Endothelial cell of hepatic sinusoid (primary cell): Measurements from ENCODE around the gene COMTD1.

Experiments
- in situ Hi-C: cut with HindIII; loops from 2 replicates; pipeline ENCODE4 v1.10.0; 2017; ENCODE audit warnings: low sequenced_read_pairs

The COMTD1 gene

DNA sequence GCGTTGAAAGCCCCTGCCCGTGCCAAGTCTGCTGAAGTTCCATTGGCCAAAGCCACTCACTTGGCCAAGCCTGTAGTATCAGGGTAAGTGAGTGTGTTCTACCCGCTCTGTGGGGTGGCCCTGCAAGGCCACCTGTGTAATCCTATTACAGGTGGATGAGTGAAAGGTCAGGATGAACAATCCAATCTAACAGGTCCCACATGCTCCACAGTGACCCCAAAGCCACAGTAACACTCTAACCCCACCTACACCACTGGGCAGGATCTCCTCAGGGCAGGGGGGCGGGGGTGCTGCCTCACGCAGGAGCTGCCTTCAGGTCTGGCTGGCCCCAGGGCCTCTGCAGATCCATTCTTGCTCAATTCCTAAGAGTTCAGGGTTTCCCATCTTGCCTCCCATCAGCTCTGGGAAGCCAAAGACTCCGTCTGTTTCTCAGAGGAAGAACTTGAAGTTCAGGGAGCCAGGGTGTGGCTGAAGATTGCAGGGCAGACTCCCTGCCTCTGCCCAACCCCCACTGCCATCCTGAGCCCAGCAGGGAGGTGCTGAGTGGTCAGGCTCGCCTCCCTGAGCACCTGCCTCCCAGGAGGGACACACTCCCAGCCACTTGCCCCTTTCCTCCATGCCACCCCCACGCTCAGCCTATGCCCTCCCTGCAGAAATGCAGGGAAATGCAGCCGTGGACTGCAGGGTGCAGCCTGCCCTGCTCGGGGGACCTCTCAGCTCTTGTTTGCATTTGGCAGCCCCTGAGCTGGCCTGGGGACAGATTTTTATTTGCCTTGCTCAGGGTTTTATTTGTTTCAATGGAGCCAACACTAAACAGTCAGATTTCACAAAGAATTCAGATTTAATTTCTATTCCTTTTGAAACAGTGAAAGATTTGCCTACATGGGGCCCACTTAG is 9.8 kb upstream of the COMTD1 start:
- in situ Hi-C loops = no loop called here

DNA sequence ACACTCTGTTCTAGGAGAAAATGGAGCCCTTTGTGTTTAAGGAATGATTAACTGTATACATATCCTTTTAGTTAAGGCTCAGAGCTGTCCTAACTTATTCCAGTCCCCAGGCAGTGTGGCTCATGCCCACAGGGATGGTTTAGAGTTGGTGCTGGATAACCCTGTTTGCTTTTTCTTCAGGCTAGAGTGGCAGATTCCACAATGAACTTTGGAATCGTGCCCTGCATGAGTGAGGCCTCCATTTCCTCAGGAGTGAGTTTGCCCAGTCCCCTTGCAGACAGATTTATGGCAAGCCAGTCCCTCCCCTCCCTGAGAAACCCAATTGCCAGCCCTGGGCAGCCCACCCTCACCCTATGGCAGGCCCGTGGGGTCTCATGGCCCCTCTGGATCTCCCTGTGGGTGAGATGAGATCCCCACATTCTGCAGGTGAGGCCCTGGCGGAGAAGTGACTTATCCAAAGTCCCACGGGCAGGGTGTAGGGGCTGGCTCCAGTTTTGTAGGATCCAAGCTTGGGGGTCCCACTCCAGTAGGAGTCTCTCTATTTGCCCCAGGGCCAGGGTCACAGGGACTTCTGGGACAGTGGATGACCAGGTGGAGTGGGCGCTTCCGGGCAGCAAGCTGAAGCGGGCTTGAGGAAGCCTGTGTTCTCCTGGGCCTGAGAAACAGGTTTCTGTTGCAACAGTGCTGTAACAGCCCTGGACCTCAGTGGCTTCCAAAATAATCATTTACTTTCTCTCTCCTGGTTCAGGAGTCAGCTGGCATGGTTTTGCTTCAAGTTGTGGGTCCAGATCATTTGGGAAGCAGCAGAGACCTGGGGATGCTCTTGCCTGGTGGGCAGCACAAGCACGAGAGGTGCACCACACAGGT is 9.0 kb upstream of the COMTD1 start:
- in situ Hi-C loops = no loop called here

DNA sequence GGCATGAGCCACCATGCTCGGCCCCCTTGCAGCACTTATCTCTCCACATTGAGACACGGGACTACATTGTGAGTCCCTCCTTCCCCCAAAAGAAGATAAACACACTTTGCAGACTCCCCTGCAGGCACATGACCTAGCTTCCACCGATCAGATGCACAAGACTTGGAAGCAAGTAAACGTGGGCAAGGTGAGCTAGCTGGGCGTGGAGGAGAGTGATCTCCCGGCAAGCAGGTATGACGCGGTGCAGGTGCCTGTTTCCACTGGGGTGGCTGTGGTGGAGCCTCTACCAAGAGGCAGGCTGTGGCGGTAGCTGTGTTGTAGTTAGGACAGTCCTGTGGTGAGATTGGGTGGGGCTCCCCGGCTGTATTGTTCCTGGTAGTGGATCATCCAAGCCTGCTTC is 7.7 kb upstream of the COMTD1 start:
- in situ Hi-C loops = no loop called here

DNA sequence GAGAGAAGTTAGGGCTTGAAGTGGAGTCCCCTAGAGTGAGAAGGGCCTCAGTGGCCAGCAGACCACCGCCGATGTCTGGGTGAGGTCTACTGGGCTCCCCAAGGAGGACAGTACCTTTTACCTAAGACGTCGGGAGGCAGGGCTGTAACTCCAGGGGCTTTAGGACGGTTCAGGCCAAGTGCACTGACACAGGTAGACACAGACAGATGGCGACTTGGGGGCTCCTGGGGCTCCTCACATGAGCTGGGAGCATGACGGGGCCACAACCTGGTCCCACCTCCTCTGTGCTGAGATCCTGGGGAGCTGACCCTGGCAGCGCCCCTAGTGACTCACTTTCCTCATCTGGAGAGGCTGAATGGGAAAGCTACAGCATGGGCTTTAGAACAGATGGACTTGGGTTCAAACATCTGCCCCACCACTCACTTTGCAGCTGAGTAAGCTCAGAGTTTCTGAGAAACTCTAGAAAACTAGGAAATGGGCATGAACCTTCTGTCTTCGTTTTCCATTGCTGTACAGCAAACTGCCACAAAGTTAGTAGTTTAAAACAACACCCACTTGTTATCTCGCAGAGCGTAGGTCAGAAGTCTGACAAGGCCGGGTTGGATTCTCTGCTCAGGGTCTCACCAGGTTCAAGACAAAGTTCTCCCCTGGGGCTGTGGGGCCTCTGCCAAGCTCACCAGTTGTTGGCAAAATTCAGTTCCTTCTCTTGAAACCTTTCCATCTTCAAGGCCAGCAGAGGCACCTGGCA is 4.7 kb upstream of the COMTD1 start:
- in situ Hi-C loops = no loop called here

DNA sequence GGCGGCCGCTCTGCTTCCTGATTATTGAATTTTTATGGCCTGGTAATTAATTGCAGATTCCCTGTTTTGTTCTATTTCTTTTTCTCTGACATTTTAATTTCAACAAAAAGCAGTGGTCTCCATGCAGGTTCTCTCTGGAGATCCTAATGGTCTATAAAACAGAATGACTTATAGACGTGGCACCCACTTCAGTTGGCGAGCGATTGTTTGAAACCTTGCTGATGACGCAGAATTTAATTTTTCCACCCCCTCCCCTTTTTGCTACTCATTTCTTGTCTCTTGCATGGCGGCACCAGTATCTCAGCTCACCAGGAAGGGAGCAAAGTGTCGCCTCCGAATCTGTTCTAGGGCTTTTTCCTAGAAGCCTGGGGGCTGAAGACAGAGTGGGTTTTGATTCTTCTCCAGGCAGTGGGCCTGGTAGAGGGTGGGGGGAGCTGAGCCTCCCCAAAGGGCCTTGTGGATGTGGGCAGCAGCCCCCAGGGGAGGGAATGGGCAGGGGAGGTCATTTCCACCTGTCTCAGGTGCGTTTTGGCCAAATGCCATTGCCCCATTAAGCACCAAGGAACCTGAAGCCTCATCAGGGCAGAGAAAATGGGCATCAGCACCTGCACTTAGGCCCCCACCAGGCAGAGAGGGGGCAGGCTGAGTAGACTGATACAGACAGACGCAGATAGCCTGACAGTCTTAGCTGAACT is 3.5 kb upstream of the COMTD1 start:
- in situ Hi-C loops = no loop called here

DNA sequence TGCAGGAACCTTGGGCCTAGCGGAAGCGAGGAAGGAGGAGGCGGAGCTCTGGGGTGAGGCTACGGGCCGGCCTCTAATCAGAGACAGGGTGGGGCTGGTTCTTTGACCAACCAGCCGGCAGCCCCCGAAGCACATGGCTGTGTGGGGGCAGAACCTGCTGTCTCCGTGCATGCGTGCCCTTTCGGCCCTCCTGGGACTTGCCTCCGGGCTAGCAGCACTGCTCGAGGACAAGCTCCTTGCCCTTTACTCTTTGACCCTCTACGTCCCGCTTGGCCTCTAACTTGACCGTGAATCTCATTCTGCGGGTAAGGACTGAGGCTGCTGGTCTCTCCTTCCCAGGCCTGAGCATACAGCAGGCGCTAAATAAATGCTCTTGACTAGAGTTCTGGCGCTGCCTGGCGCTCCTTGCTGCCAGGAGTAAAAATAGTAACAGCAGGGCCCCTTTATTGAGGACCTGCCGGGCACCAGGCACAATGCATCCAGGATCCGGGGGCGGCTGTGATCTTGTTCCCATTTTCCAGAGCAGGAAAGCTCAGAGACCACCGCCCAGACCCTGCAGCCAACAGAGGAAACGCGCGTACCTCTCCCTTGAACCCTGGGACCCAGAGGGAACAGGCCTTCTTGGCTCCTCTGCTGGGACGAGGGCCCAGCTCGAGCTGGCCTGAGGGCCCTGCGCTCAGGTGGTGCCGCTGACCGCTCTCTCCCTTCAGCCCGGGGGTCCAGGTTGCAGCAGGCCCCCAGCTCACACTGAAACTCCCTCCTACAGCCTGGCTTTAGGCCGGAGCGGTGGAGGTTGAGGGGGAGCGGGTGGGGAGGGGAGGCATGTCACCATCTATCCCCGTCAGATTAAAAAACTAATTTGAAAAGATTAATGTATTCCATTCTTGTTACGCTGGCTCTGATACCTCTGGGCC is 2.7 kb upstream of the COMTD1 start:
- in situ Hi-C loops = no loop called here

DNA sequence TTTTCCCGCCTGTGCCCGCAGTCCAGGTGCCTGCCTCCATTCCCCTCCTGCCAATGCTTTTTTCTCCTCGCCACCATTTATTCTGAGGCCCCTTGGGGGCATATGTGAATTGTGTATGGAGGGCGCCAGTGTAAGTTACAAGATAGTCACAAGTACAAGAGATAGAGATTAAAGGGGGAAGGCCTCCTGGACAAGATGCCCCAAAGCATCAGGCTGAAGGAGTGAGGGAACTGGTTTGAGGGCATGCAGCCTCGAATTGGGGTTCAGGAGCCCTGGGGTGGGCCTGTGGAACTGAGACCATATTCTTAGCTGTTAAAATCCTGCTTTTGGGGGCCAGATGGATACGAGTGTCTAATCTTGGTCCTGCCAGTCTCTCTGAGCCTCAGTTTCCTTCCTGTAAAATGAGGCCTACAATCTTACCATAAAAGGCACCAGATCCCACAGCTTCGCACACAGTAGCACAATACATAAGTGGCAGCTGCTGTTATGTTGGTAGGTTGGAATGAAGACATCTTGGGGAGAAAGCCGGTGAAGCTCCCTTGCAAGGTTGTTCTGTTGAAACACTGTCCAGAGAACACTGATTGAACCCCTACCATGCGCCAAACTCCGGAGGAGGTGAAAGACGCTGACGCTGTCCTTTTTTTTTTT is 545 bp upstream of the COMTD1 start:
- in situ Hi-C loops = no loop called here

DNA sequence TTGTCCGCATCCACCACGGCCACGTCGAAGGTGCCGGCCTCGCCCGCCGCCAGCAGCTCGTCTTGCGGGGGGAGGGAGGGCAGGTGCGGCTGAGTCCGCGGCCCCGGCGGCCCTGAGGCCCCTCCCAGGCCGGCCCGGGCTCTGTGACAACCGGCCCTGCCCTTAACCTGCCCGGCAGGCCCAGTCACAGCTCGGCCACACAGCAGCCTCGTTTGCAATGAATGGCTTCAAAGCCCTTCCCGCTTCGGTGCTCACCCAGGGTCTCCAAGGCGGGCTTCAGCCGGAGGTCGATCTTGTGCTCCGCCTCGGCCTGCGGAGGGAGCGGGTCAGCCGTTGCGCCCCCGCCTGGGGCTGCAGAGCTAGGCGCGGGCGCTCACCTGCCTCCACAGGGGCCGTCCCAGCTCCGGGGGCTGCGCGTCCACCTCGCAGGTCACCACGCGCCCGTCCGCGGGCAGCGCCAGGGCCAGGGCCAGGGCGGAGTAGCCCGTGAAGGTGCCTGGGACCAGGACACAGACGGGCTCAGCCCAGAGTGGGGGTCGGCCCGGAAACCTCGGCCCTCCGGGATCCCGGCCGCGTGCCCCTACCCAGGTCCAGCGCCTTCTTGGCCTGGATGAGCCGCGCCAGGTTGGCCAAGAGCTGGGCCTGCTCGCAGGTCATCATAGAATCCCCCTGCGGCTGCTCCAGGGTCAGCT is 928 bp downstream of the COMTD1 start:
- in situ Hi-C loops = no loop called here

DNA sequence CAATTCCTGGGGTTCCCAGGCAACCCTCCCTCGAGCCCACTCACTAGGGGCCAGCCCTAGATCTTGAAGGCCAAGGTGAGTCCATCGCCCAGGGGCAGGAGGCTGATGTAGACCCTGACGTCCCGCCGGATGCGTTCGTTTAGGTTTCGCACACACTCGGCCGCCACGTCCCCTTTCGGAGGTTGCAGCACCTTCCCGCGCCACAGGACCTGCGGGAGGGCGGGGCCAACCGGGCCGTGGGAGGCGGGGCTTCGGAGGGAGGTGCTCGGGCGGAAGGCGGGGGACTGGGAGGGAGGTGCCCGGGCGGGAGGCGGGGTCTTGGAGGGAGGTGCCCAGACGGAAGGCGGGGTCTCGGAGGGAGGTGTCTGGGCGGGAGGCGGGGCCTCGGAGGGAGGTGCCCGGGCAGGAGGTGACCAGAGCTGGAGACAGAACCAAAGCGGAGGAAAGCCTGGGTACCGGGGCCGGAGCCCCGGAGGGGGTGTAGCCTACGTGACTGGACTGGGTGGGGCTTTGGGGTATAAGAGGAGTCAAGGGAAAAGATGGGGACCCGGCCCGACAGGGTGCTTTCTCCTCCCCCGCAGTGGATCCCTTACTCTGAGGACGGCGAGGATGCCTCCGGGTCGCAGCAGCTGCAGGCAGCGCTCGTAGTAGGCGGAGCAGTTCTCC is 1.6 kb downstream of the COMTD1 start:
- in situ Hi-C loops = no loop called here

DNA sequence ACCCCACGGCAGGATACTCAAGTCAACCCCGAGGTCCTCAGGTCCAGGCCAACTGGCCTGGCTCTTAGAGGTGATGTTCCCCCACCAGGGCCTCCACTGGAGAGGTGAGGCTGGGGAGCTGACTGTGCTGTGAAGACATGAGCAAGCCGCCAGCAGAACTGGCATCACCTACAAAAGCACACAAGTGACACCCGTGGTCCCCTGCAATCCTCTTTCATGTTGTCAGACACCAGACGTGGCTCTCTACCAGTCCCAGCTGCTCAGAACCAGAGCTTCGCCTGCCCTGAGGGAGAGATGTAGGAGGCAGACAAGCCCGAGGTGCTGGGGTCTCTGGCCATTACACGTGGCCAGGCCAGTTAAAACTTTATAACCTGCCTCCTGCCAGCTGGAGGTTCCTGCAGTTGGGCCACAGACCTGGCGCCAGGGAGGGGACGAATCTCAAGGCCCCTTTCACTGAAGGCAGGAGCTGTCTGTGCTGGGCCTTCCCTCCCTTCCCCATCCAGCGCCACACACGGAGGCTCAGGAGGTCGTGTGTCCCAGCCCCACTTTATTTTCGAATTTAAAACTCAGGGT is 2.2 kb downstream of the COMTD1 start:
- in situ Hi-C loops = no loop called here

DNA sequence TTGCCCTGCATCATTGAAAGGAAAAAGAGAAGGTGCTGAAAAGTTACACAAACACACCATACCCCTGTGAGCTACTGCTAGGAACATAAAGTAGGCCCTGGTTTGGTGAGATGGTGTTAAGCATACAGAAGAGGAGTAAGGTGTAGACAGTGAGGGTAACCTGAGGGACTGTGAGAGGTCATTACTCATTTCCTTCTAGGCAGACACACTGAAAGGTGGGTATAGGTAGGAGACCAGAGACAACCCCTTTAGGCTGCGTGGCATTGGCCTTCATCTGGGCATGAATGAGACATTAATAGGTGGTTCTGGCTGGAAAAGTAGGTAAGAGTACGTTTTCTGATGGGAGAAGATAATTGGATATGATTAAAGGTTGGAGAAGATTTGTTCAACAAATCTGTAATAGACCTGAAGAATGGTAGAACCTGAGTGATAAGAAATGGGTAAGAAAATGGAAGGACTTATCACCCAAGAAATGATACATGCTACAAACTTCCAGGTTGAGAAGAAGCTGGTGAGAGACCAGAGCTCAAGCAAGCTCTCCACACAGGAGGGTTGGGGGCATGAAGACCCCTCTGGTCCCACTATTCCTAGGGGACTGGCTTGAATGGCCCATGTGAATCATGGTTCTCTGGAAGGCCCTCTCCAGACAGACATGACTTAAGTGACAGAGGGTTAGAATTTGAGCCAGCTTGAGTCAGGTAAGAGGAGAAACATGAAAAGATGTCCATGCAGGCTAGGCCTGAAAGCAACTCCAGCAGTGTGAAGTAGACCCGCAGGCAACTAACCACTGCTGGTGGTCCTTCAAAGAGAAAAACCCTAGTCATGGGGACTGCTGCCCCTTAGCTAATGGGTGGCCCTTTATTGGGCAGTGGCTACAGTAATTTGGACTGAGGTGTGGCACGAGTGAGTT is 3.8 kb downstream of the COMTD1 start:
- in situ Hi-C loops = no loop called here

DNA sequence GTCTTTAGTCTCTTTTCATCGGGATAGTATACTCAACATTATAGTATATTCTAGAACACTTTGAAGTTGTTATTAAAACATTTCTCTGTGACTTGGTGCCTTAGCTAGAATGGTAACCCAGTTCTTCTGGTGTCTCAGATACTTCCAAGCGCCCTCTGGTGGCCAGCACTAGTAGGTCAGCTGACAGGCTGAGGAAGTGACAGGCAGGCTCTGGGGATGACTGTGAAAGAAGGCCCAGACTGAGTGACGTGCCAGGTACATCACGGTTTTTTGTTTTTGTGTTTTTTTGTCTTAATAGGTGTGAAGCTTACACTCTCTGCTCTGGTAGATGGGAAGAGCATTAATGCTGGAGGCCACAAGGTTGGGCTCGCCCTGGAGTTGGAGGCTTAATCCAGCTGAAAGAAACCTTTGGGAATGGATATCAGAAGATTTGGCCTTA is 5.1 kb downstream of the COMTD1 start:
- in situ Hi-C loops = no loop called here

DNA sequence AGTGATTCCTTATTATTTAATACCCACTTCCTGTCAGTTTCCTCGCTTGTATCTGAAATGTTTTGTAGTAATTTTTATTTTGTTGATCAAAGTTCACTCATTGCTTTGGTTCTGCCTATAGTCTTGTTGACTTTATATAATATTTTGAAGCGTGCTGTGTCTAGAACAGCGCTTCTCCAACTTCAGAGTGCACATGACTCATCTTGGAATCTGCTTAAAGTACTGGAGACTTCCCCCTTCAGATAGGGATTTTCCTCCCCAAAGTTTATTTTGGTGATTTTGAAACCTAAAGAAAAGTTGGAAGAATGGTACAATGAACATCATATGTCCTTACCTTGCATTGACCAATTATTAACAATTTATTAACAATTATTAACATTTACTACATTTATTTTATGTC is 5.8 kb downstream of the COMTD1 start:
- in situ Hi-C loops = no loop called here

DNA sequence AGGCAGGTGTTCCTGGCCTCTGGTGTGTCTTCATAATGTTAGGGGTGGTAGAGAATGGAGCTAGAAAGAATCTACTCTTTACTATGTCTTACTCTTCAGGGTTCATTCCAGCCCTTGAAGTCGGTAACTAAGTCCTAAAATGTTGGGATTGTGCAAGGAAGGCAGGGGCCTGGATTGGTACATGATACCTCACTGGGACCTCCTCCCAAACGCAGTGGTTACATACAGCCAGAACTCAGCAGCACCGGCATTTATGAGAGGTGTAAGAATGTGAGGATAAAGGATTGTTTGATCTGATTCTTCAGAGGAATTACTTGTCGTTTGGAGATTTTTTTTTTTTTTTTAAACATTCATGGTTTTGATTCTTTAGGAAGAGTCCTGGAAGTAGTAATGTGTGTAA is 6.9 kb downstream of the COMTD1 start:
- in situ Hi-C loops = no loop called here

DNA sequence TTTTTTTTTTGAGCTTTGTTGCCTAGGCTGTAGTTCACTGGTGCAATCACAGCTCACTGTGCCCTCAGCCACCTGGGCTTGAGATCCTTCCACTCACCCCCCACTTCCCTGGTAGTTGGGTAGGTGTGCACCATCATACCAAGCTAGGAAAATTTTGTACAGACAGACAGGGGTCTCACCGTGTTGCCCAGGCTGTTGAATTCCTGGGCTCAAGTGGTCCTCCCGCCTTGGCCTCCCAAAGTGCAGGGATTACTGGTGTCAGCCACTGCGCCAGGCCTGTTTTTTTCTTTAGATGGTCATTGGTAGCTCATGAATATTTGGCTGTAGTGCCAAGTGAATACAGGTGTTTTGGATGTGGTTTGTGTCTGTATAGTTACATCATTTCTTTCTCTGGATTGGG is 7.5 kb downstream of the COMTD1 start:
- in situ Hi-C loops = no loop called here

DNA sequence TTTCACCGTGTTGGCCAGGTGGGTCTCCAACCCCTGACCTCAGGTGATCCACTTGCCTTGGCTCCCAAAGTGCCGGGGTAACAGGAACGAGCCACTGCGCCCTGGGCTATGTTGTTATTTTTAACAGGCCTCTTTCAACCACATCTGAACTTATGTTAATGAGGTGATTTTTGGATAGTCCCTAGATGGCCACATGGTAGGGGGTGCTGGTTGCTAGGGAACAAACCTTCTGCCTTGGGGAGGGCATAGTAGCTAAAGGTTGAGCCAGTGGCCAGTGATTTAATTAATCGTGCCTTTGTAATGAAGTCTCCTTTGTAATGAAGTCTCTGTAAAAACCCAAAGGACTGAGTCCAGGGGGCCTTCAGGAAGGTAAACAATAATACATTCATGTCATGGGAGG is 9.1 kb downstream of the COMTD1 start:
- in situ Hi-C loops = no loop called here

DNA sequence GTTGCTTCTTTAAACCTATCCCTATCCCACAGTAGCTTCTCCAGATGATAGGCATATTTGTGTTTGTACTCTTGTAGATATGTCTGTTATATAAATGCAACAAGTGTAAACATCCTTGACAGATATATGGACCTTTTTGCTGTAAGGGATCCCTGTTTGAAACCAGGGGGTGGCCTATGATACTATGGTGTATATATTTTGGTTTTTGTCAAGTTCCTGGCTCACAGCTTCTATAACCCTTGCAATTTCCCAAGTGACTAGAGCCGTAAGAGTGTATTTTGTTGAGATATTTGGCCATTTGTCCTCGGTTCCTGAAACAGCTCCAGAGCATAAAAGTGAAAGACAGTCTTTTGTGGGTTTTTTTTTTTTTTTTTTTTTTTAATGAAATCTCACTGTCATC is 9.7 kb downstream of the COMTD1 start:
- in situ Hi-C loops = no loop called here
